ENCODE data around the gene CARNS1.

GRCh38 chr11:67434395-67434881 lies 19.0 kb downstream of the CARNS1 start:
- no peak for TF ChIP-seq CTCF (IDR thresholded peaks at IDR 0.05; ENCODE audit: insufficient read depth, low read depth, low read length)
- no peak for TF ChIP-seq EZH2 (IDR thresholded peaks at IDR 0.05; ENCODE audit: insufficient read depth, low read length)

All from astrocyte (in vitro differentiated cells and primary cell).